ENCODE measurements around the gene CD7. TPM values are rescaled to one million over a fixed set of nuclear protein-coding genes. Genes with fewer than 3 reads are reported as not detected.

The CD7 gene
- total RNA-seq, 1 donor from 2014 or later, result 7.1 TPM

GRCh38 chr17:82358465-82359350, 41.3 kb upstream of the CD7 start, which contains the start of gene TEX19:
Gene TEX19, plus strand, starts transcription at chr17:82359247. Its CDS starts 2,904 bp downstream, at chr17:82362151.
- no peak for TF ChIP-seq CTCF (IDR thresholded peaks at IDR 0.05)
- no peaks in the 10 kb centered on the region for H3K36me3 ChIP-seq
- DNase-seq (no peak), ATAC-seq (no peak)
- intact Hi-C loops (cut with DNase I), result no loop called here
- no peaks in the 10 kb centered on the region for H3K4me1 ChIP-seq
- no peak within 1 kb of the TSS for H3K27ac ChIP-seq
- peaks cover 24% of the 10 kb centered on the region for H3K27me3 ChIP-seq (ENCODE audit: low read depth)
- no peak within 1 kb of the TSS for H3K4me3 ChIP-seq
- no peaks in the 10 kb centered on the region for H3K9me3 ChIP-seq

- H3K27ac ChIP-seq, result peak overlapping the region; percentile 67
- no peaks in the 10 kb centered on the region for H3K4me1 ChIP-seq
- no peak for TF ChIP-seq CTCF (IDR thresholded peaks at IDR 0.05)
- H3K27me3 ChIP-seq (ENCODE audit: low read depth), result peaks cover 24% of the 10 kb centered on the region
- peak in 1 of 2 donors; percentile 3 for ATAC-seq
- DNase-seq, result no peak
- intact Hi-C loops (cut with DNase I), result no loop called here
- H3K36me3 ChIP-seq, result no peaks in the 10 kb centered on the region
- H3K4me3 ChIP-seq, result no peak overlapping the region
- no peaks in the 10 kb centered on the region for H3K9me3 ChIP-seq
These were observed 40.0 kb upstream of the CD7 start for GRCh38 chr17:82357394-82357793.

- H3K27me3 ChIP-seq (ENCODE audit: low read depth), result peaks cover 24% of the 10 kb centered on the region
- intact Hi-C loops (cut with DNase I), result no loop called here
- H3K4me3 ChIP-seq, result peak overlapping the region; percentile 23
- peak; percentile 80 to 86 for ATAC-seq
- peaks cover 3% of the 10 kb centered on the region for H3K4me1 ChIP-seq
- H3K36me3 ChIP-seq, result no peaks in the 10 kb centered on the region
- no peak for DNase-seq
- TF ChIP-seq CTCF (IDR thresholded peaks at IDR 0.05), result no peak
- H3K9me3 ChIP-seq, result no peaks in the 10 kb centered on the region
- H3K27ac ChIP-seq, result peak overlapping the region; percentile 67
These were observed 39.5 kb upstream of the CD7 start for GRCh38 chr17:82356845-82357355.

- Histone ChIP-seq H3K9me3 (no peaks in the 10 kb centered on the region), H3K36me3 (no peaks in the 10 kb centered on the region), H3K4me1 (peaks cover 9% of the 10 kb centered on the region), H3K4me3 (peak overlapping the region; percentile 23), H3K27ac (peak overlapping the region; percentile 67), H3K27me3 (ENCODE audit: low read depth) (peaks cover 28% of the 10 kb centered on the region)
- TF ChIP-seq CTCF (IDR thresholded peaks at IDR 0.05), result no peak
- intact Hi-C loops (cut with DNase I), result no loop called here
- ATAC-seq (peak; percentile 84 to 87), DNase-seq (peak; percentile 81)
These were observed 38.5 kb upstream of the CD7 start for GRCh38 chr17:82355770-82356427.

GRCh38 chr17:82354804-82355308, 37.4 kb upstream of the CD7 start:
- intact Hi-C loops (cut with DNase I), result no loop called here
- H3K27me3 ChIP-seq (ENCODE audit: low read depth), result peaks cover 28% of the 10 kb centered on the region
- no peak for ATAC-seq
- no peak overlapping the region for H3K4me3 ChIP-seq
- H3K36me3 ChIP-seq, result no peaks in the 10 kb centered on the region
- no peaks in the 10 kb centered on the region for H3K9me3 ChIP-seq
- no peak overlapping the region for H3K27ac ChIP-seq
- no peak for DNase-seq
- no peak for TF ChIP-seq CTCF (IDR thresholded peaks at IDR 0.05)
- H3K4me1 ChIP-seq, result peaks cover 9% of the 10 kb centered on the region
